ENCODE measurements around the gene CUEDC1.

The CUEDC1 gene

DNA sequence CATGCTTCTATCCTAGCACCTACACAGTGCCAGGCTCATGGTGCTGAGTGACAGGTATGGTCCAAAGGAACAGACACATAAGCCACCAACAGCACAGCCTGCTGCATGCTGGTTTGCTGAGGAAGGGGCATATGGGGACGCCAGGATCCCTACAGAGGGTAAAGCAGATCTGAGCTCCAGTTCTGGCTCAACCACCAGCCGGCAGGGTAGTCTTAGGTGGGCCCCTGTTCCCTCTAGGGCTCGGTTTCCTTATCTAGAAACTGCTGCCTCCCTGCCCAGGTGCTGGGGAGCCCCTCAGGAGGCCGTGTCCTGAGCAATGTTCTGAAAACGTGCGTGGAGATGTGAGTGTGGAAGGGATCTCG lies 81.2 kb downstream of the CUEDC1 start:
- no peak overlapping the region for H2AFZ ChIP-seq (ENCODE audit: low read length)
- TF ChIP-seq EZH2 (optimal IDR thresholded peaks at IDR 0.05; ENCODE audit: low read depth, low read length) (no peak), EZH2phosphoT487 (IDR thresholded peaks at IDR 0.05; ENCODE audit: low read length) (no peak)
- H3K36me3 ChIP-seq (replicated peaks; ENCODE audit: insufficient read depth, low read length) = no peaks in the 10 kb centered on the region
- H3K4me3 ChIP-seq (ENCODE audit: low read length) = no peak overlapping the region
- no peaks in the 10 kb centered on the region for H3K9me2 ChIP-seq (replicated peaks; ENCODE audit: insufficient read depth, low read length)
- no peak overlapping the region for H3K4me2 ChIP-seq (ENCODE audit: low read depth, low read length)
- H3K9me3 ChIP-seq (replicated peaks; ENCODE audit: insufficient read depth, low read length) = no peaks in the 10 kb centered on the region
- peaks cover 30% of the 10 kb centered on the region for H3K4me1 ChIP-seq (ENCODE audit: low read length)
- H3K79me2 ChIP-seq (ENCODE audit: low read length) = no peaks in the 10 kb centered on the region
- no peaks in the 10 kb centered on the region for H3K27me3 ChIP-seq (replicated peaks; ENCODE audit: insufficient read depth, low read length)
- H3F3A ChIP-seq (ENCODE audit: insufficient read depth, low read length) = peaks cover 5% of the 10 kb centered on the region; the same call in 1 of the 2 replicates
- DNase-seq = no peak
- no peaks in the 10 kb centered on the region for H4K20me1 ChIP-seq (ENCODE audit: insufficient read depth, low read length)
- H3K27ac ChIP-seq (ENCODE audit: low read length) = no peak overlapping the region
- H3K9ac ChIP-seq (ENCODE audit: low read length) = no peak overlapping the region

- Histone ChIP-seq H3K4me3 (ENCODE audit: low read length) (no peak overlapping the region), H3K79me2 (ENCODE audit: low read length) (no peaks in the 10 kb centered on the region), H3K9me2 (replicated peaks; ENCODE audit: insufficient read depth, low read length) (no peaks in the 10 kb centered on the region), H3K36me3 (replicated peaks; ENCODE audit: insufficient read depth, low read length) (no peaks in the 10 kb centered on the region), H3F3A (ENCODE audit: insufficient read depth, low read length) (peaks cover 5% of the 10 kb centered on the region; the same call in 1 of the 2 replicates), H3K9me3 (replicated peaks; ENCODE audit: insufficient read depth, low read length) (no peaks in the 10 kb centered on the region), H3K9ac (ENCODE audit: low read length) (no peak overlapping the region), H3K27ac (ENCODE audit: low read length) (no peak overlapping the region), H3K27me3 (replicated peaks; ENCODE audit: insufficient read depth, low read length) (no peaks in the 10 kb centered on the region), H3K4me1 (ENCODE audit: low read length) (peaks cover 30% of the 10 kb centered on the region), H2AFZ (ENCODE audit: low read length) (no peak overlapping the region), H4K20me1 (ENCODE audit: insufficient read depth, low read length) (no peaks in the 10 kb centered on the region), H3K4me2 (ENCODE audit: low read depth, low read length) (no peak overlapping the region)
- TF ChIP-seq EZH2 (optimal IDR thresholded peaks at IDR 0.05; ENCODE audit: low read depth, low read length) (no peak), EZH2phosphoT487 (IDR thresholded peaks at IDR 0.05; ENCODE audit: low read length) (no peak)
- TF ChIP-seq, protein P1, sequence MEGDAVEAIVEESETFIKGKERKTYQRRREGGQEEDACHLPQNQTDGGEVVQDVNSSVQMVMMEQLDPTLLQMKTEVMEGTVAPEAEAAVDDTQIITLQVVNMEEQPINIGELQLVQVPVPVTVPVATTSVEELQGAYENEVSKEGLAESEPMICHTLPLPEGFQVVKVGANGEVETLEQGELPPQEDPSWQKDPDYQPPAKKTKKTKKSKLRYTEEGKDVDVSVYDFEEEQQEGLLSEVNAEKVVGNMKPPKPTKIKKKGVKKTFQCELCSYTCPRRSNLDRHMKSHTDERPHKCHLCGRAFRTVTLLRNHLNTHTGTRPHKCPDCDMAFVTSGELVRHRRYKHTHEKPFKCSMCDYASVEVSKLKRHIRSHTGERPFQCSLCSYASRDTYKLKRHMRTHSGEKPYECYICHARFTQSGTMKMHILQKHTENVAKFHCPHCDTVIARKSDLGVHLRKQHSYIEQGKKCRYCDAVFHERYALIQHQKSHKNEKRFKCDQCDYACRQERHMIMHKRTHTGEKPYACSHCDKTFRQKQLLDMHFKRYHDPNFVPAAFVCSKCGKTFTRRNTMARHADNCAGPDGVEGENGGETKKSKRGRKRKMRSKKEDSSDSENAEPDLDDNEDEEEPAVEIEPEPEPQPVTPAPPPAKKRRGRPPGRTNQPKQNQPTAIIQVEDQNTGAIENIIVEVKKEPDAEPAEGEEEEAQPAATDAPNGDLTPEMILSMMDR (IDR thresholded peaks at IDR 0.05; ENCODE audit: low read length) = no peak
- DNase-seq = no peak
Measured at GRCh38 chr17:57873261-57874057, 81.8 kb downstream of the CUEDC1 start.

DNA sequence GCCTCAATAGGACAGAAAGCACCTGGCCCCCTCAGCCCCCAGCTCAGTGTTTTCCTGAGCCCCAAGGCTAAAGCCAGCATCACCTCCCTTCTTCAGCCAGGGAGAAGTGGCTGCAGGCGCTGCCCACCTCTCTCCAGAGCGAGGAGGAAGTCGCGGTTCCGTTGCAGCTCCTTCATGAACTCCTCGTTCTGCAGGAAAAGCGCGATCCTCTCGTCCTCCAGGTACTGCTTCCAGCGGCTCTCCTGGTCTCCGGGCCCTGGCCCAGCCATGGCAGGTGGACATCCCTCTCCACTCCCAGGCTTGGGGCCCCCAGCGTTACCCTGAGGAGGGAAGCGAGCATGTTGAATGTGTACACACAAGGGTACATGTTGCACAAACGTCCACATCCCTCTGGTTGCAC lies 82.7 kb downstream of the CUEDC1 start:
- peaks cover 36% of the 10 kb centered on the region for H3K4me1 ChIP-seq (ENCODE audit: low read length)
- H3K36me3 ChIP-seq (replicated peaks; ENCODE audit: insufficient read depth, low read length) = no peaks in the 10 kb centered on the region
- TF ChIP-seq EZH2phosphoT487 (IDR thresholded peaks at IDR 0.05; ENCODE audit: low read length) (no peak), EZH2 (optimal IDR thresholded peaks at IDR 0.05; ENCODE audit: low read depth, low read length) (no peak)
- TF ChIP-seq, protein P1 (IDR thresholded peaks at IDR 0.05; ENCODE audit: low read length) = no peak
- no peak overlapping the region for H3K4me2 ChIP-seq (ENCODE audit: low read depth, low read length)
- no peaks in the 10 kb centered on the region for H3K79me2 ChIP-seq (ENCODE audit: low read length)
- H3K27me3 ChIP-seq (replicated peaks; ENCODE audit: insufficient read depth, low read length) = no peaks in the 10 kb centered on the region
- H3K4me3 ChIP-seq (ENCODE audit: low read length) = no peak overlapping the region
- H3K9me2 ChIP-seq (replicated peaks; ENCODE audit: insufficient read depth, low read length) = no peaks in the 10 kb centered on the region
- H3K27ac ChIP-seq (ENCODE audit: low read length) = no peak overlapping the region
- peaks cover 5% of the 10 kb centered on the region; the same call in 1 of the 2 replicates for H3F3A ChIP-seq (ENCODE audit: insufficient read depth, low read length)
- H4K20me1 ChIP-seq (ENCODE audit: insufficient read depth, low read length) = no peaks in the 10 kb centered on the region
- H3K9ac ChIP-seq (ENCODE audit: low read length) = no peak overlapping the region
- DNase-seq = no peak
- H3K9me3 ChIP-seq (replicated peaks; ENCODE audit: insufficient read depth, low read length) = no peaks in the 10 kb centered on the region
- H2AFZ ChIP-seq (ENCODE audit: low read length) = no peak overlapping the region

GRCh38 chr17:57871863-57872262 lies 83.3 kb downstream of the CUEDC1 start:
- no peak overlapping the region for H3K27ac ChIP-seq (ENCODE audit: low read length)
- no peaks in the 10 kb centered on the region for H3K9me2 ChIP-seq (replicated peaks; ENCODE audit: insufficient read depth, low read length)

More at GRCh38 chr17:57871863-57872262, 83.3 kb downstream of the CUEDC1 start:
- no peak for DNase-seq
- H3F3A ChIP-seq (ENCODE audit: insufficient read depth, low read length) = peaks cover 5% of the 10 kb centered on the region; the same call in 1 of the 2 replicates
- no peaks in the 10 kb centered on the region for H3K36me3 ChIP-seq (replicated peaks; ENCODE audit: insufficient read depth, low read length)
- no peak overlapping the region for H2AFZ ChIP-seq (ENCODE audit: low read length)
- H4K20me1 ChIP-seq (ENCODE audit: insufficient read depth, low read length) = no peaks in the 10 kb centered on the region
- H3K4me3 ChIP-seq (ENCODE audit: low read length) = no peak overlapping the region
- no peak overlapping the region for H3K4me2 ChIP-seq (ENCODE audit: low read depth, low read length)
- H3K4me1 ChIP-seq (ENCODE audit: low read length) = peaks cover 35% of the 10 kb centered on the region
- H3K79me2 ChIP-seq (ENCODE audit: low read length) = no peaks in the 10 kb centered on the region
- no peak overlapping the region for H3K9ac ChIP-seq (ENCODE audit: low read length)
- TF ChIP-seq, protein P1 (IDR thresholded peaks at IDR 0.05; ENCODE audit: low read length) = no peak
- TF ChIP-seq EZH2phosphoT487 (IDR thresholded peaks at IDR 0.05; ENCODE audit: low read length) = no peak
- no peak for TF ChIP-seq EZH2 (optimal IDR thresholded peaks at IDR 0.05; ENCODE audit: low read depth, low read length)
- H3K9me3 ChIP-seq (replicated peaks; ENCODE audit: insufficient read depth, low read length) = no peaks in the 10 kb centered on the region
- no peaks in the 10 kb centered on the region for H3K27me3 ChIP-seq (replicated peaks; ENCODE audit: insufficient read depth, low read length)

All from MM.1S (cell line).